K562 (cell line): ENCODE results near the gene PDE4A. TPM values are rescaled to one million over a fixed set of nuclear protein-coding genes. Genes with fewer than 3 reads are reported as not detected.

ENCODE experiments used
- ATF1 ChIP-seq, 2 experiments: fragments of 450-650 bp in 1 of 2; IDR thresholded peaks; 2 replicates each; pipeline ENCODE4 v1.6.1; 2016; ENCODE audit warnings: missing compliant biosample characterization in 1 of 2, missing genetic modification characterization in 1 of 2
- CBX3 ChIP-seq, 2 experiments: IDR thresholded peaks; 1 replicate in 1 of 2; 2 replicates in 1 of 2; pipeline ENCODE4 v1.6.1; 2012; ENCODE audit warnings: inconsistent platforms in 2 of 2, low read length in 2 of 2, borderline replicate concordance in 1 of 2, control low read depth in 1 of 2
- E2F8 ChIP-seq: fragments of 450-650 bp; IDR thresholded peaks from 2 replicates; pipeline ENCODE4 v1.7.1; 2018; ENCODE audit warnings: mild to moderate bottlenecking, low read depth; ENCODE audit not compliant: partially characterized antibody
- ERF ChIP-seq: fragments of 450-650 bp; formaldehyde crosslinking; IDR thresholded peaks from 2 replicates; pipeline ENCODE4 v1.4.0; 2020; ENCODE audit warnings: mild to moderate bottlenecking, mixed read lengths
- GABPB2 ChIP-seq: fragments of 250-450 bp; sonication (Bioruptor Pico); conservative IDR thresholded peaks from 2 replicates; pipeline ENCODE4 v1.5.1; 2021; ENCODE audit warnings: mild to moderate bottlenecking
- HDAC6 ChIP-seq: IDR thresholded peaks from 2 replicates; pipeline ENCODE4 v1.6.1; 2012; ENCODE audit warnings: low read depth, mild to moderate bottlenecking, control low read depth, inconsistent platforms, low read length, moderate library complexity
- HMBOX1 ChIP-seq: sonication (generic); IDR thresholded peaks from 2 replicates; pipeline ENCODE4 v1.6.1; 2016
- JUNB ChIP-seq: fragments of 450-650 bp; formaldehyde crosslinking; conservative IDR thresholded peaks from 2 replicates; pipeline ENCODE4 v1.4.0; 2020; ENCODE audit warnings: mild to moderate bottlenecking
- LARP7 ChIP-seq: fragments of 450-650 bp; IDR thresholded peaks from 2 replicates; pipeline ENCODE4 v1.6.1; 2016
- LCOR ChIP-seq: sonication (generic); formaldehyde crosslinking; IDR thresholded peaks from 2 replicates; pipeline ENCODE4 v1.8.0; 2022; ENCODE audit warnings: mild to moderate bottlenecking, missing genetic modification reagents
- MECOM ChIP-seq: fragments of 250-450 bp; sonication (Bioruptor Pico); IDR thresholded peaks from 2 replicates; pipeline ENCODE4 v1.8.0; 2022; ENCODE audit warnings: inconsistent platforms
- MLLT1 ChIP-seq, 2 experiments: fragments of 450-650 bp; IDR thresholded peaks; 2 replicates each; pipeline ENCODE4 v1.6.1; 2016
- NCOA4 ChIP-seq: fragments of 450-650 bp; IDR thresholded peaks from 2 replicates; pipeline ENCODE4 v1.6.1; 2018; ENCODE audit warnings: mild to moderate bottlenecking; ENCODE audit not compliant: partially characterized antibody
- NR2C2 ChIP-seq, 2 experiments: fragments of 200-800 bp in 1 of 2; sonication (Bioruptor generic) in 1 of 2; sonication (generic) in 1 of 2; formaldehyde crosslinking in 1 of 2; IDR thresholded peaks; 2 replicates each; pipeline versions ENCODE4 v1.6.1 to v1.8.0; 2016 to 2022; ENCODE audit warnings: mild to moderate bottlenecking in 1 of 2, missing compliant biosample characterization in 1 of 2, missing genetic modification characterization in 1 of 2, missing genetic modification reagents in 1 of 2
- NR2F6 ChIP-seq: fragments of 450-650 bp; formaldehyde crosslinking; IDR thresholded peaks from 2 replicates; pipeline ENCODE4 v1.4.0; 2020; ENCODE audit warnings: mild to moderate bottlenecking
- PHB2 ChIP-seq: fragments of 450-650 bp; IDR thresholded peaks from 2 replicates; pipeline ENCODE4 v1.6.1; 2017; ENCODE audit warnings: low read depth
- ZNF140 ChIP-seq: fragments of 250-450 bp; sonication (Bioruptor Pico); IDR thresholded peaks from 2 replicates; pipeline ENCODE4 v1.8.0; 2021; ENCODE audit warnings: moderate library complexity, mild to moderate bottlenecking, inconsistent platforms
- ZNF212 ChIP-seq: fragments of 450-650 bp; formaldehyde crosslinking; IDR thresholded peaks from 2 replicates; pipeline ENCODE4 v1.4.0; 2020; ENCODE audit warnings: mild to moderate bottlenecking
- polyA plus RNA-seq, 8 experiments: library from polyadenylated mRNA; depleted of rRNA in 4 of 8; stranded (reverse) in 5 of 8; unstranded in 3 of 8; fragments of >200 nt; fragmentation: Nextera tagmentation in 2 of 8; fragmentation: Illumina TruSeq in 1 of 8; extraction: Ambion mirVana in 2 of 8; extraction: Trizol in 1 of 8; gene quantifications; 2 replicates each; pipeline versions ENCODE4 v1.2.1 to v1.2.3, GENCODE V29; 2011 to 2014; ENCODE audit warnings: inconsistent platforms in 1 of 8, missing spikeins in 1 of 8
- total RNA-seq, 7 experiments: library from RNA; depleted of rRNA in 6 of 7; stranded (reverse); fragments of >200 nt in 6 of 7; fragmentation: Illumina TruSeq in 2 of 7; extraction: Trizol in 2 of 7; gene quantifications; 2 replicates each; pipeline versions ENCODE4 v1.2.1 to v1.2.3, GENCODE V29; 2011 to 2021; ENCODE audit warnings: low replicate concordance in 1 of 7
- TF ChIP-seq, protein P1 (sequence below), 3 experiments: fragments of 200-800 bp in 1 of 3; sonication (Bioruptor generic) in 1 of 3; sonication (generic) in 1 of 3; formaldehyde crosslinking in 1 of 3; IDR thresholded peaks; 2 replicates each; pipeline versions ENCODE4 v1.6.1 to v1.8.0; 2016 to 2022; ENCODE audit warnings: mild to moderate bottlenecking in 2 of 3, missing compliant biosample characterization in 2 of 3, missing genetic modification characterization in 2 of 3, missing genetic modification reagents in 1 of 3
- TF ChIP-seq, protein P2 (sequence below): fragments of 450-650 bp; IDR thresholded peaks from 2 replicates; pipeline ENCODE4 v1.6.1; 2016; ENCODE audit warnings: low read depth, mild to moderate bottlenecking, moderate library complexity
- TF ChIP-seq, protein P3 (sequence below): IDR thresholded peaks from 2 replicates; pipeline ENCODE4 v1.6.1; 2014; ENCODE audit warnings: antibody characterized with exemption

Gene PDE4A
- total and polyA plus RNA-seq, 9 of the 15 experiments (the other 6 are each of a cell fraction or from before 2014, with no cell fraction given): 0.66 to 26.9 (median 4.6) TPM

DNA sequence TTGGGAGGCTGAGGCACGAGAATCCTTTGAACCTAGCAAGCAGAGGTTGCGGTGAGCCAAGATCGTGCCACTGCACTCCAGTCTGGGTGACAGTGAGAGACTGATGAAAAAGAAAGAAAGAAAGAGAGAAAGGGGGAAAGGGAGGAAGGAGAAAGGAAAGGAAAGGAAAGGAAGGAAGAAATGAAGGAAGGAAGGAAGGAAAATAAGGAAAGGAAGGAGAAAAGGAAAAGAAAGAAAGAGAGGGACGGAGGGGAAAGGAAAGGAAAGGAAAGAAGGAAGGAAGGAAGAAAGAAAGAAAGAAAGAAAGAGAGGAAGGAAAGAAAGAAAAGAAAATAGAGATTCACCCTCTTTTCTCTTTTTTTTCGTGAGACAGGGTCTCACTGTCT, 8.7 kb downstream of the PDE4A start (continued):
- no peak for TF ChIP-seq ZNF140
- no peak for TF ChIP-seq LCOR
- TF ChIP-seq NCOA4: no peak
- TF ChIP-seq JUNB (CRISPR knock-in tag): no peak
- no peak for TF ChIP-seq HMBOX1
- TF ChIP-seq LARP7: peak; percentile 90; the same call in 1 of the 2 replicates
- no peak for TF ChIP-seq GABPB2 (CRISPR knock-in tag)
- no peak for TF ChIP-seq ERF (CRISPR knock-in tag)
- no peak for TF ChIP-seq HDAC6
- TF ChIP-seq MECOM (CRISPR knock-in tag): no peak
- TF ChIP-seq MLLT1 (IDR thresholded peaks at IDR 0.05): peak in 1 of 2 experiments; percentile 71; a peak in 1 of 4 replicates
- TF ChIP-seq, protein P1, sequence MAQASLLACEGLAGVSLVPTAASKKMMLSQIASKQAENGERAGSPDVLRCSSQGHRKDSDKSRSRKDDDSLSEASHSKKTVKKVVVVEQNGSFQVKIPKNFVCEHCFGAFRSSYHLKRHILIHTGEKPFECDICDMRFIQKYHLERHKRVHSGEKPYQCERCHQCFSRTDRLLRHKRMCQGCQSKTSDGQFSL (CRISPR knock-in tag; IDR thresholded peaks at IDR 0.05): no peak
- TF ChIP-seq, protein P1 (tag; IDR thresholded peaks at IDR 0.05): no peak
- TF ChIP-seq E2F8: no peak
- TF ChIP-seq CBX3 (IDR thresholded peaks at IDR 0.05; ENCODE audit: borderline replicate concordance in 1 of 2, low read length in 2 of 2): no peak
- no peak for TF ChIP-seq ATF1 (CRISPR knock-in tag; IDR thresholded peaks at IDR 0.05)
- TF ChIP-seq ATF1 (tag; IDR thresholded peaks at IDR 0.05): no peak
- no peak for TF ChIP-seq NR2F6 (CRISPR knock-in tag)
- 0 out of 2 replicates have a peak, but pooled peaks have one; percentile 21 for TF ChIP-seq PHB2
- TF ChIP-seq, protein P2, sequence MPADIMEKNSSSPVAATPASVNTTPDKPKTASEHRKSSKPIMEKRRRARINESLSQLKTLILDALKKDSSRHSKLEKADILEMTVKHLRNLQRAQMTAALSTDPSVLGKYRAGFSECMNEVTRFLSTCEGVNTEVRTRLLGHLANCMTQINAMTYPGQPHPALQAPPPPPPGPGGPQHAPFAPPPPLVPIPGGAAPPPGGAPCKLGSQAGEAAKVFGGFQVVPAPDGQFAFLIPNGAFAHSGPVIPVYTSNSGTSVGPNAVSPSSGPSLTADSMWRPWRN: no peak
- no peak for TF ChIP-seq ZNF212 (CRISPR knock-in tag)
- TF ChIP-seq NR2C2 (CRISPR knock-in tag; IDR thresholded peaks at IDR 0.05): no peak
- TF ChIP-seq NR2C2 (tag; IDR thresholded peaks at IDR 0.05): no peak
- TF ChIP-seq, protein P3, sequence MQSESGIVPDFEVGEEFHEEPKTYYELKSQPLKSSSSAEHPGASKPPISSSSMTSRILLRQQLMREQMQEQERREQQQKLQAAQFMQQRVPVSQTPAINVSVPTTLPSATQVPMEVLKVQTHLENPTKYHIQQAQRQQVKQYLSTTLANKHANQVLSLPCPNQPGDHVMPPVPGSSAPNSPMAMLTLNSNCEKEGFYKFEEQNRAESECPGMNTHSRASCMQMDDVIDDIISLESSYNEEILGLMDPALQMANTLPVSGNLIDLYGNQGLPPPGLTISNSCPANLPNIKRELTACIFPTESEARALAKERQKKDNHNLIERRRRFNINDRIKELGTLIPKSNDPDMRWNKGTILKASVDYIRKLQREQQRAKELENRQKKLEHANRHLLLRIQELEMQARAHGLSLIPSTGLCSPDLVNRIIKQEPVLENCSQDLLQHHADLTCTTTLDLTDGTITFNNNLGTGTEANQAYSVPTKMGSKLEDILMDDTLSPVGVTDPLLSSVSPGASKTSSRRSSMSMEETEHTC: no peak
